ENCODE measurements around the gene ALDH1A1.

- no peak for TF ChIP-seq CTCF (IDR thresholded peaks at IDR 0.05)
- no peak for TF ChIP-seq POLR2A (IDR thresholded peaks at IDR 0.05)
Observed at GRCh38 chr9:72954431-72955125, 1.7 kb upstream of the ALDH1A1 start.

Data from Peyer's patch (tissue), 4 donors.